T-helper 9 cell (primary cell): ENCODE measurements around the gene WDR37.
A peak's percentile ranks its signal among the peaks of the same experiment; 100 is the strongest.
"Not testable (repeated sequence)": the region's sequence is repeated elsewhere in the genome, so short reads cannot be mapped to it uniquely, and the experiment has no call there.

Experiments used
- DNase-seq: peaks from one replicate; pipeline ENCODE4 v3.0.0-alpha.2; 2020

Gene WDR37

GRCh38 chr10:1109795-1110673 lies 53.8 kb downstream of the WDR37 start:
- peak; percentile 60 for DNase-seq

DNA sequence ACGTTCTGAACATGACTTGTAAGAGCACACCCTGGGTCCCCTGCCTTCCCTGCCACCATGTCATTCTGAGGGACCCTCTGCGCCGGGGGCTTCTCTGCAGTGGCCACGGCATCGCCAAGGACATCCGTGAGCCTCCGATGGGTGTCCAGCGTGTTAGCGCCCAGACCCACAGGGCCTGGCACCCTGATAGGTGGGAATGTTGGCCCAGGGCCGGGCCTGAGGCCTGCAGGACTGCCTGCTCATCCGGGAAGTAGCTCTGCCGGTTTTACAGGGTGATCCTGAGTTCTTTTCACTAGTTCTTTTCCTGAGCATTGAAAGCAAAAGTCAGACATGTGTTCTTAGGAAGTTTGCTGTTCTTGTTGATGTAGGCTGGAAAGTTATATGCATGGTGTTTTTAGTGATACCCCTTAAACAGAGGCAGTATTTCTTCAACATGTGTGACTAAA lies 54.5 kb downstream of the WDR37 start:
- no peak for DNase-seq

DNA sequence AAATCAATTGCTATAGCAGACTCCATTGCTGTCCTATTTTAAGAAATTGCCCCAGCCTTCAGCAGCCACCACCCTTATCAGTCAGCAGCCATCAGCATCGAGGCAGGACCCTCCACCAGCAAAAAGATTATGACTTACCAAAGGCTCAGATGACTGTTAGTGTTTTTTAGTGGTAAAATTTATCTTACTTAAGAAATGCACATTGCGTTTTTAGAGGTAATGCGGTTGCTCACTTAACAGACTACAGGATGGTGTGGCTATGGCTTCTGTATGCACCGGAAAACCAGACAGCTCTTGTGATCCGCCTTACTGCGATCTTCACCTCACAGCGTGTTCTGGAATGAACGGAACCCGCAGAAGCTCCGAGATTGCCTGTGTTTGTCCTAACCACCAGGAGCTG lies 58.1 kb downstream of the WDR37 start:
- DNase-seq = no peak

DNA sequence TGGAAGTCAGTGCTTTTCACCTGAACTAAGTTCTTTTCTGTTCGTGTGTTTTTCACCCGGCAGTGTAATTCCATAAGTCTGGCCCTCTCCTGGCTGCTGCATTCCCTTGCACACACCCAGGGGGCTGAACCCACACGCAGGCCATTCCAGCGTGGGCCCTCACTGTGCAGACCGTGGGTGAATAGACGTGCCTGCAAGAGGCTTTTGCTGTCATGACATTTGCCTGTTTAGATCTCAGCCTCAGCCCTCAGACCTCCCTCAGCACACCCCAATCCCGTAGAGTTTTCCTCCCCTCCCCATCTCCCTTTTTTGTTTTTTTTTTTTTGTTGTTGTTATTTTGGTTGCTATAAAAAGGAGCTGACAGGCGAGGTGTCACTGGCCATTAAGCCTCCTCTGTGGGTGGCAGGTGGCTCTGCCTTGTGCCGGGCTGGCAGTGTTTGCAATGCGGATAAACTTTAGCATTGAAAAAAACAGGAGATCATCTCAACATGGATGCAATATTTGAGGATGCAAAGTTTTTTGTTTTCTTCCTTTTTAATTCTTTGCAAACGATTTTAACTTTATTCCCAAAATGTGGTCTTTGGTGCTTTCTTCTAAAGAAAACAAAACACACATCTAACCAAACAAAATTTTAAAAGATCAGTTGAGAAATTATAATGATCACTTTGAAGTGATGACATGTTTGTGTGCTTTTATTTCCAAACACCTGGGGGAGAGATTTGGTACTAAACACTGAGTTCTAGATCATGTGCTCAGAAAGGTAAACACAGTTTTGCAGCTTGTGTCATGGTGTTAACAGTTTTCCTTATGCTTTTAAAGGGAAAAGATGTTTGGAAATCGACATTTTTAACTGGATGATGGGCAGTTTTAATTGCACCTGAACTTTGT lies 58.8 kb downstream of the WDR37 start:
- no peak for DNase-seq

- no peak for DNase-seq
Observed at GRCh38 chr10:1115607-1115955, 59.4 kb downstream of the WDR37 start.

GRCh38 chr10:1116051-1116450 lies 59.9 kb downstream of the WDR37 start:
- DNase-seq = no peak

DNA sequence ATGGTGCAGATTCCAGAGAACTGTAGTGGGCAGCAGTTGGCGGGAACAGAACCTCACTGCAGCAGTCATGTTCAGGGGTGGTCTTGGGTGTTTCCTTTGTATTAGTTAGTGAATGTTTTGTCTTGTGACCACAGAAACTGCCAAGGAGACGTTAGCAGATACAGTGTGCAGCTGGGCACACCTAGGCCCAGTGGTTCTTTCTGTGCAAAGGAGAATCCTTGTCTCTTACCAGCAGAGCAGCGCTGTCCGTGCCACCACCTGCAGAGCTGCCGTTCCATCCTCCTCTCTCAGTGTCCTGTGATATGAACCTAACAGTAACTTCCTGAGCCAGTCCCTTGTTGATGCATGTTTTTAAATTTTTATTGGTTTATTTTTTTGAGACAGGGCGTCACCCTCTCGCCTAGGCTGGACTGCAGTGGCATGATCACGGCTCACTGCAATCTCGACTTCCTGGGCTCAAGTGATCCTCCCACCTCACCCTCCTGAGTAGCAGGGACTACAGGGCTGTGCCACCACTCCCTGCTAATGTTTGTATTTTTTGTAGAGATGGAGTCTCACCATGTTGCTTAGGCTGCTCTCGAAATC lies 60.6 kb downstream of the WDR37 start:
- DNase-seq = no peak

DNA sequence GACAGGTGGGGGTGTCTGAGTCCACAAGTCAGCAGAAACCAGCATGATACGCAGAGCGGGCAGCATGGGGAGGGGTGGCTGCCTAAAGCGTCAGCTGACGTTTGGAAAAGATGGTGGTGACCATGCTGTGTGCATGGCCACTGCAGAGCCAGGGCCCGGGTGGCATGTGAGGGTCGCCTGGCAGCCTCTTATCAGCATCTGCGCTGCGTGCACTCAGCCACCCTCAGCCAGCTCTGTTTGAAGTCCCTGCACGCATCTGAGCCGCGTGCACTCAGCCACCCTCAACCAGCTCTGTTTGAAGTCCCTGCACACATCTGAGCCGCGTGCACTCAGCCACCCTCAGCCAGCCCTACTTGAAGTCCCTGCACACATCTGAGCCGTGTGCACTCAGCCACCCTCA lies 61.5 kb downstream of the WDR37 start:
- DNase-seq = no peak

- not testable (repeated sequence) for DNase-seq
Observed at GRCh38 chr10:1118318-1118717, 62.1 kb downstream of the WDR37 start.

- DNase-seq = no peak
Observed at GRCh38 chr10:1119027-1119426, 62.8 kb downstream of the WDR37 start.

DNA sequence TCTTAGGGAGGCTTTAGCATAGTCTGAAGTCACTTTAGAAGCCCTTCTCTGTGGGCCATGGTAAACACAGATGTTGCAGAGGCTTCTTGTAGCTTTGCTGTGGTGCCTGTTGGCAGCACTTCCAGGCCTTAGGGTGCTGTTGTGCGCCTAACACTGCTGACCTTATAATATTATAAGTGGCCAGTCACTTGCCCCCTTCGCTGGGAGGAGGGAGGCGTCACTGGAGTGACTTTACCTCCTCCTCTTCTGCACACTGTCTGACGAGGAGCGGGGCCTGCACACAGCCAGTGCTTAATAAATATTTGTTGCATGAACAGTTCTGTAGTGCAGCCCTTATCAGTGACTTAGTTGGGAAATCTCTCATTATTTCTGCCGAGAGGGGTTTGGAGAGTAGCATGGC lies 63.3 kb downstream of the WDR37 start:
- DNase-seq = no peak

- no peak for DNase-seq
Observed at GRCh38 chr10:1120306-1120705, 64.1 kb downstream of the WDR37 start.

GRCh38 chr10:1120801-1121211 lies 64.6 kb downstream of the WDR37 start:
- no peak for DNase-seq

- no peak for DNase-seq
Observed at GRCh38 chr10:1121271-1121970, 65.2 kb downstream of the WDR37 start.

DNA sequence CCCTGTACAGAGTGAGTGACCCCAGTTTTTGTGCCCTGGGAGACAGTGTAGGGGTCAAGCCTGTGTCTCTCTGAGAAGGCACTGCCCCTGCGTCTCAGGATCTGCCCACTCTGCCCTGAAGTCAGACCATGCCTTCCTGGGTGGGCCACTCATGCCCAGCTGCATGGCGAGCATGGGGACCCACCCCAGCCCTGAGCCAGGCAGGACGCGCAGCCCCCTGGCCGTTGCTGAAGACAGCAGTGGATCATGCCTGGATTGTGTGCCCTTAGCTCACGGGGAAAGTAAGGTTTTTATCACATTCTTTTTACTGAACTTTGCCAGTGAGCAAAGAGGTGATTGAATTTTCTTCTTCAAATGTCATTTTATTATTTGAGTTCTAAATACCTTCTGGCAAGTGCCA lies 66.2 kb downstream of the WDR37 start:
- no peak for DNase-seq

DNA sequence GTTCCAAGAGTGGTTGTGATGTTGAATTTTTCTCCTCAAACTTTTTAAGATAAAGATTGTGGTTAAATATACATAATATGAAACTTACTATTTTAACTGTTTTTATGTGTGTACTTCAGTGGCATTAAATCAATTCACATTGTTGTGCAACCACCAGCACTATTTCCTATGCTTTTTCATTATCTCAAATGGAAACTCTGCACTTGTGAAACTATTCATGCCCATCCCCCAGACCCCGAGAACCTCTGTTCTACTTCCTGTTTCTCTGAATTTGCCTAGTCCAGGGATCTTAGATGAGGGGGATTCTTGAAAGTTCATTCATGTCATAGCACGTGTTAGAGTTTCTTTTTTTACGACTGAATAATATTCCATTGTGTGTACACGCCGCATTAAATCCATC lies 67.0 kb downstream of the WDR37 start:
- DNase-seq = no peak

DNA sequence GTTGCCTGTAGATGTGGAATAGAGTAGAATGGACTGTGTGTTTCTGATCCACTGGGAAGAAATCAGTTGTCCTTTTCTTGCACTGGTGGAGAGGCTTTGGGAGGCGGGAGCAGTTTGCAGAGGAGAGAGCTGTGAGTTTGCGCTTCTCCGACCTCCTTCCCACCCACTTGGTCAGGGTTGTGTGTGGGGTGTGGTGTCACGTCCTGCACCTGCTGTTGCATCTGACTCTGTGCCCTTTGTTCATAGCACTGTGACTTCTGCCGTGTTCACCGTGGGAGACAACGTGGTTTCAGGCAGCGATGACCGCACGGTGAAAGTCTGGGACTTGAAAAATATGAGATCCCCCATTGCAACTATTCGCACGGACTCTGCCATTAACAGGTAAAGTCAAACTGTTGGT lies 67.8 kb downstream of the WDR37 start:
- no peak for DNase-seq

GRCh38 chr10:1124796-1125195 lies 68.6 kb downstream of the WDR37 start:
- no peak for DNase-seq

GRCh38 chr10:1126461-1126860 lies 70.3 kb downstream of the WDR37 start:
- no peak for DNase-seq

GRCh38 chr10:1127629-1128028 lies 71.4 kb downstream of the WDR37 start:
- no peak for DNase-seq

- no peak for DNase-seq
Observed at GRCh38 chr10:1128115-1128514, 71.9 kb downstream of the WDR37 start.

DNA sequence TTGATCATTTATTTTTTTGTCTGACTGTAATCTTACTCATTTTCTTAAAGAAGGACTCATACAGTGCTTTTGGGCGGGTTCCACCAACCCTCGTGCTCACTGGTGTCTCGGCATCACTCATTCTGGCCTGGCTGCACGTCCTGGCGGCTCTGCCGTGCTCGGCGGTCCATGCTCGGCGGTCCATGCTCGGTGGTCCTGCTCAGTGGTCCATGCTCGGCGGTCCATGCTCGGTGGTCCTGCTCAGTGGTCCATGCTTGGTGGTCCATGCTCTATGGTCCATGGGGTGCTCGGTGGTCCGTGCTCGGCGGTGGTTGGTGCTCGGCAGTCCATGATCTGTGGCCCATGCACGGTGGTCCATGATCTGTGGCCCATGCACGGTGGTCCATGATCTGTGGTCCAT lies 72.5 kb downstream of the WDR37 start:
- DNase-seq = no peak

DNA sequence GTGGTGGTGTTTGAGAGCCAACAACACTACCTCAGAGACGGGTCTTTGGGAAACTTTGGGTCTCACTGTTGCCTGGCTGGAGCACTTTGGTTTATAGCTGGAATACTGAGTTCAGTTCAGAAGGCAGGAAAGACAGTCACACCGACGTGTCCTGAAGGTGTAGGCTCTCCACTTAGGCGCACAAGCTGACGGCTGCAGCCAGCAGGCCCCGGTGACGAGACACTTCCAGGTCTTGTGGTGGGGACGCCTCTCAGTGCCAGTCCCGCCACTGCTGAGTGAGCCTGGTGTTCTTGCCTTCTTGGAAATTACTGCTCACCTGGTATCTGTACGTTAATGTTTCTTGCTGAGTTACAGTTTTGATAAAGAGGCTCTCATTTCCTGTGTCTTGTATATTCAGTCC lies 74.0 kb downstream of the WDR37 start:
- DNase-seq = no peak
